Parathyroid adenoma (tissue), 2 donors: ENCODE measurements around the gene ARHGAP21.

ENCODE experiments used
- H2AFZ ChIP-seq: fragments of 300-600 bp; sonication (generic); one replicate; pipeline ENCODE4 v1.7.0; 2017; ENCODE audit warnings: antibody characterized with exemption, mild to moderate bottlenecking
- H3K27ac ChIP-seq: fragments of 300-600 bp; sonication (generic); one replicate; pipeline ENCODE4 v1.7.0; 2017
- H3K27me3 ChIP-seq: fragments of 300-600 bp; sonication (generic); one replicate; pipeline ENCODE4 v1.7.0; 2017; ENCODE audit warnings: low read length; ENCODE audit not compliant: control insufficient read depth, insufficient read depth
- H3K36me3 ChIP-seq: fragments of 300-600 bp; sonication (generic); one replicate; pipeline ENCODE4 v1.7.0; 2017; ENCODE audit warnings: low read length; ENCODE audit not compliant: control insufficient read depth, insufficient read depth
- H3K4me1 ChIP-seq: fragments of 300-600 bp; sonication (generic); one replicate; pipeline ENCODE4 v1.7.0; 2017; ENCODE audit warnings: control low read depth
- H3K4me2 ChIP-seq: fragments of 300-600 bp; sonication (generic); one replicate; pipeline ENCODE4 v1.7.0; 2017; ENCODE audit warnings: low read length
- H3K4me3 ChIP-seq: fragments of 300-600 bp; sonication (generic); one replicate; pipeline ENCODE4 v1.7.0; 2017; ENCODE audit warnings: low read depth, low read length
- H3K79me2 ChIP-seq: fragments of 300-600 bp; sonication (generic); one replicate; pipeline ENCODE4 v1.7.0; 2017; ENCODE audit warnings: control low read depth
- H3K9ac ChIP-seq: fragments of 300-600 bp; sonication (generic); one replicate; pipeline ENCODE4 v1.7.0; 2017; ENCODE audit warnings: mild to moderate bottlenecking
- H3K9me3 ChIP-seq: fragments of 300-600 bp; sonication (generic); one replicate; pipeline ENCODE4 v1.7.0; 2017; ENCODE audit warnings: low read length; ENCODE audit not compliant: control insufficient read depth
- TF ChIP-seq, protein P1 (sequence below): fragments of 300-600 bp; sonication (generic); IDR thresholded peaks from one replicate; pipeline ENCODE4 v1.7.0; 2017; ENCODE audit warnings: antibody characterized with exemption, mild to moderate bottlenecking
- donor health status: primary hyperparathyroidism.

Gene ARHGAP21

DNA sequence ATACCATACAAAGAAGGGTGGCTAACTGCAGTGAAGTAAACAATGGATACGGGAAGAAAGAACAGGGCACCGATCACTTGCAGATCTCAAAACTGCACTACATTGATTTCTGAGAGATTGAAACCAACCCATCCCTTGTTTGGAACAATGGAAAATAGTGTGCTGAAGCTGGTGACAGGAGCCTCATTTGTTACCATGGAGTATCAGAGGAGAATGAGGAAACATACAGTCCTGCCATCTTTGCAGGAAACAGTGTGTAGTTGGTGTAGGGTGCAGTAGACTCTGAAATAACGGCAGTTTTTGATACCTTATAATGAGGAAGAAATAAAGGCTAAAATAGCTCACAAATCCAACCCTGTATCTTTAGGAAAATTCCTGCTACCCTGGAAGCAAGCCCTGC, 118.5 kb downstream of the ARHGAP21 start:
- Histone ChIP-seq H3K4me1 (no peaks in the 10 kb centered on the region), H3K9ac (no peak overlapping the region), H3K4me2 (no peak overlapping the region), H3K4me3 (no peak overlapping the region), H3K27ac (no peak overlapping the region), H3K9me3 (no peaks in the 10 kb centered on the region), H3K79me2 (no peaks in the 10 kb centered on the region), H3K36me3 (no peaks in the 10 kb centered on the region), H3K27me3 (no peaks in the 10 kb centered on the region), H2AFZ (no peak overlapping the region)
- TF ChIP-seq, protein P1, sequence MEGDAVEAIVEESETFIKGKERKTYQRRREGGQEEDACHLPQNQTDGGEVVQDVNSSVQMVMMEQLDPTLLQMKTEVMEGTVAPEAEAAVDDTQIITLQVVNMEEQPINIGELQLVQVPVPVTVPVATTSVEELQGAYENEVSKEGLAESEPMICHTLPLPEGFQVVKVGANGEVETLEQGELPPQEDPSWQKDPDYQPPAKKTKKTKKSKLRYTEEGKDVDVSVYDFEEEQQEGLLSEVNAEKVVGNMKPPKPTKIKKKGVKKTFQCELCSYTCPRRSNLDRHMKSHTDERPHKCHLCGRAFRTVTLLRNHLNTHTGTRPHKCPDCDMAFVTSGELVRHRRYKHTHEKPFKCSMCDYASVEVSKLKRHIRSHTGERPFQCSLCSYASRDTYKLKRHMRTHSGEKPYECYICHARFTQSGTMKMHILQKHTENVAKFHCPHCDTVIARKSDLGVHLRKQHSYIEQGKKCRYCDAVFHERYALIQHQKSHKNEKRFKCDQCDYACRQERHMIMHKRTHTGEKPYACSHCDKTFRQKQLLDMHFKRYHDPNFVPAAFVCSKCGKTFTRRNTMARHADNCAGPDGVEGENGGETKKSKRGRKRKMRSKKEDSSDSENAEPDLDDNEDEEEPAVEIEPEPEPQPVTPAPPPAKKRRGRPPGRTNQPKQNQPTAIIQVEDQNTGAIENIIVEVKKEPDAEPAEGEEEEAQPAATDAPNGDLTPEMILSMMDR = no peak

GRCh38 chr10:24603333-24603732, 120.4 kb downstream of the ARHGAP21 start:
- Histone ChIP-seq H3K36me3 (no peaks in the 10 kb centered on the region), H2AFZ (no peak overlapping the region), H3K9ac (no peak overlapping the region), H3K9me3 (no peaks in the 10 kb centered on the region), H3K79me2 (no peaks in the 10 kb centered on the region), H3K4me2 (no peak overlapping the region), H3K27me3 (no peaks in the 10 kb centered on the region), H3K4me3 (no peak overlapping the region), H3K4me1 (peaks cover 6% of the 10 kb centered on the region), H3K27ac (no peak overlapping the region)
- TF ChIP-seq, protein P1 = no peak

DNA sequence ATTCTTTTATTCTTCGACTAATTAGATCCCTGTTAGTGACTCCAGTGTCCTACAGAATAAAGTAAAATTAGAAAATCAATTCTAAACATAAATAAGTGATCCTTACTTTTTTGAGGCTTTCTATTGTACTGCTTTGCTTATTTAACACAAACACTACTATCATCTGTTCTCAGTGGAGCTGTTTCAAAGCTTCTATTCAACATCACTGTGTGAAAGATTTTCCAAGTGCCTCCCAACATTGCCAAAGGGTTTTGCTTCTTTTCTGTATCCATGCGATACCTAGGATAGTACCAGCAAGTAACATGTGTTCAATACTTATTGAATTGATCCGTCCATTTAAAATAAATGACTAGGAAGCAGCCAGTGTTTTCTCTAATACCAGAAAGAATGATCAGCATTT, 125.7 kb downstream of the ARHGAP21 start:
- Histone ChIP-seq H3K36me3 (no peaks in the 10 kb centered on the region), H3K9ac (no peak overlapping the region), H3K4me1 (peaks cover 6% of the 10 kb centered on the region), H3K27ac (no peak overlapping the region), H2AFZ (no peak overlapping the region), H3K79me2 (no peaks in the 10 kb centered on the region), H3K27me3 (no peaks in the 10 kb centered on the region), H3K9me3 (no peaks in the 10 kb centered on the region), H3K4me2 (no peak overlapping the region), H3K4me3 (no peak overlapping the region)
- TF ChIP-seq, protein P1 = no peak

GRCh38 chr10:24597426-24597825, 126.3 kb downstream of the ARHGAP21 start:
- TF ChIP-seq, protein P1 = no peak
- no peaks in the 10 kb centered on the region for H3K9me3 ChIP-seq
- H3K4me1 ChIP-seq = peaks cover 6% of the 10 kb centered on the region
- H3K4me2 ChIP-seq = no peak overlapping the region
- H3K79me2 ChIP-seq = no peaks in the 10 kb centered on the region
- H3K9ac ChIP-seq = no peak overlapping the region
- H3K4me3 ChIP-seq = no peak overlapping the region
- no peaks in the 10 kb centered on the region for H3K27me3 ChIP-seq
- no peak overlapping the region for H2AFZ ChIP-seq
- H3K36me3 ChIP-seq = no peaks in the 10 kb centered on the region
- H3K27ac ChIP-seq = no peak overlapping the region

DNA sequence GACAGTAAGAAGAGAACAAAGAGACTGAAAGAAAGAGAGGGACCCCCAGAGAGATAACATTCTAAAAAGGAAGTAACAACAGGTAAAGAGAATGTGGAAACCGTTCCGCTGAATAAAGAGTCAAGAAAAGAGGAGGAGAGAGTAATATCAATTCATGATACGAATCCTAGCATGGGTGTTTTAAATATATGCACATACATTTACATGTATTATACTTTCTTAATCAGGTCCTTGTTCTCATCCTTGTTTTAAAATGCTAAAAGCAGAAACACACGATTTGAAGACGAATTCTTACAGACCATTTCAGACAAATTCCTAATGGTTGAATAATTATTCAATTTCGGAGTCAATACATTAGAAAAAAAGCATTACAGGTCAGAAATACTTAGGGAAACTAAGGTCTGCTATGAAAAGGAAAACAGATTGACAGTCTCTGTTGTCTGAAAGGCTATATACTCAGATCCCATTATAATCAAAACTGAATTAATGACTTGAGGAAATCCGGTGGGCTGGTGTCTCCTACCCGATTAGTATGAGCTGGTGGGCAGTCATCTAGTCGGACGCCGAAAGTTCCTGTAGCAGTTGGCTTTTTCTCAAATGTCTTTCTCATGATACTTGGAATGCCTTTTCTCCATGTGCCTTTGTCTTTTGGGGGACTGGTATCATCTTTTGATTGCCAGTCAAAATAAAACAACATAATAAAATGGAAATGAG, 127.3 kb downstream of the ARHGAP21 start:
- no peak overlapping the region for H3K9ac ChIP-seq
- peaks cover 6% of the 10 kb centered on the region for H3K4me1 ChIP-seq
- H2AFZ ChIP-seq = no peak overlapping the region
- no peaks in the 10 kb centered on the region for H3K9me3 ChIP-seq
- no peaks in the 10 kb centered on the region for H3K36me3 ChIP-seq
- H3K27ac ChIP-seq = no peak overlapping the region
- no peak overlapping the region for H3K4me3 ChIP-seq
- TF ChIP-seq, protein P1 = no peak
- no peak overlapping the region for H3K4me2 ChIP-seq
- H3K79me2 ChIP-seq = no peaks in the 10 kb centered on the region
- no peaks in the 10 kb centered on the region for H3K27me3 ChIP-seq
